Tibial artery (tissue), 4 donors: ENCODE results near the gene GPD1.

Source experiments
- DNase-seq, 2 donors: peaks; one replicate each; pipeline ENCODE4 v3.0.0-alpha.2; 2019
- H3K27ac ChIP-seq, 2 donors: fragments of 200-600 bp; sonication (generic) in 1 of 2; 1 replicate in 1 of 2; 2 replicates in 1 of 2; pipeline ENCODE4 v1.5.1; 2018 to 2019; ENCODE audit warnings: mild to moderate bottlenecking in 1 of 2
- H3K27me3 ChIP-seq, 2 donors: fragments of 200-600 bp; sonication (generic) in 1 of 2; one replicate each; pipeline versions ENCODE4 v1.5.1 to v1.6.0; 2016 to 2019
- H3K36me3 ChIP-seq, 3 donors: fragments of 200-600 bp; sonication (generic) in 2 of 3; one replicate each; pipeline ENCODE4 v1.5.1; 2016 to 2019; ENCODE audit warnings: mild to moderate bottlenecking in 2 of 3
- H3K4me1 ChIP-seq, 4 donors: fragments of 200-600 bp; sonication (generic) in 2 of 4; 1 replicate in 3 of 4; 2 replicates in 1 of 4; pipeline ENCODE4 v1.5.1; 2016 to 2019
- H3K4me3 ChIP-seq, 2 donors: fragments of 200-600 bp; sonication (generic) in 1 of 2; 1 replicate in 1 of 2; 2 replicates in 1 of 2; pipeline ENCODE4 v1.5.1; 2018 to 2019; ENCODE audit warnings: mild to moderate bottlenecking in 2 of 2
- H3K9me3 ChIP-seq, 3 donors: fragments of 200-600 bp; sonication (generic) in 1 of 3; one replicate each; pipeline ENCODE4 v1.5.1; 2016 to 2019
- CTCF ChIP-seq, 2 experiments: fragments of 200-600 bp in 1 of 2; fragments of 450-650 bp in 1 of 2; IDR thresholded peaks; one replicate each; pipeline ENCODE4 v1.5.1; 2017 to 2019; ENCODE audit warnings: antibody characterized with exemption in 2 of 2, mild to moderate bottlenecking in 1 of 2, moderate library complexity in 1 of 2
- intact Hi-C: fragments of 100-400 bp; cut with DNase I; formaldehyde crosslinking; loops from one replicate; pipeline ENCODE4 v1.15.0; 2023; ENCODE audit warnings: low total_unique reads

Gene GPD1

GRCh38 chr12:50119387-50119786 lies 15.6 kb downstream of the GPD1 start:
- H3K9me3 ChIP-seq = no peaks in the 10 kb centered on the region
- H3K27me3 ChIP-seq = no peaks in the 10 kb centered on the region
- TF ChIP-seq CTCF (IDR thresholded peaks at IDR 0.05) = no peak
- intact Hi-C loops = no loop called here
- H3K27ac ChIP-seq = no peak overlapping the region
- H3K4me3 ChIP-seq = no peak overlapping the region
- peaks cover 0 to 41% (median 27%) of the 10 kb centered on the region in 4 donors for H3K4me1 ChIP-seq
- peaks cover 3 to 53% (median 38%) of the 10 kb centered on the region in 3 donors for H3K36me3 ChIP-seq
- no peak for DNase-seq

GRCh38 chr12:50120521-50120920 lies 16.7 kb downstream of the GPD1 start:
- peaks cover 3 to 49% (median 38%) of the 10 kb centered on the region in 3 donors for H3K36me3 ChIP-seq
- H3K4me3 ChIP-seq = no peak overlapping the region
- intact Hi-C loops = no loop called here
- DNase-seq = no peak
- H3K27me3 ChIP-seq = no peaks in the 10 kb centered on the region
- H3K4me1 ChIP-seq = peaks cover 0 to 39% (median 24%) of the 10 kb centered on the region in 4 donors
- TF ChIP-seq CTCF (IDR thresholded peaks at IDR 0.05) = no peak
- H3K9me3 ChIP-seq = no peaks in the 10 kb centered on the region
- no peak overlapping the region for H3K27ac ChIP-seq

- no peak for TF ChIP-seq CTCF (IDR thresholded peaks at IDR 0.05)
- intact Hi-C loops = no loop called here
- peaks cover 3 to 46% (median 38%) of the 10 kb centered on the region in 3 donors for H3K36me3 ChIP-seq
- no peak overlapping the region for H3K27ac ChIP-seq
- H3K9me3 ChIP-seq = no peaks in the 10 kb centered on the region
- peaks cover 0 to 39% (median 22%) of the 10 kb centered on the region in 4 donors for H3K4me1 ChIP-seq
- no peak for DNase-seq
- no peaks in the 10 kb centered on the region for H3K27me3 ChIP-seq
- H3K4me3 ChIP-seq = no peak overlapping the region
These were observed 17.1 kb downstream of the GPD1 start for GRCh38 chr12:50120953-50121352.

- Histone ChIP-seq H3K36me3 (peaks cover 3 to 47% (median 38%) of the 10 kb centered on the region in 3 donors), H3K4me3 (no peak overlapping the region), H3K27me3 (no peaks in the 10 kb centered on the region), H3K27ac (no peak overlapping the region), H3K4me1 (peaks cover 0 to 33% (median 19%) of the 10 kb centered on the region in 4 donors), H3K9me3 (no peaks in the 10 kb centered on the region)
- TF ChIP-seq CTCF (IDR thresholded peaks at IDR 0.05) = no peak
- intact Hi-C loops = no loop called here
- DNase-seq = no peak
These were observed 17.8 kb downstream of the GPD1 start for GRCh38 chr12:50121641-50122040.

GRCh38 chr12:50123203-50123602 lies 19.4 kb downstream of the GPD1 start:
- DNase-seq = no peak
- H3K36me3 ChIP-seq = peaks cover 3 to 63% (median 45%) of the 10 kb centered on the region in 3 donors
- H3K27ac ChIP-seq = no peak overlapping the region
- H3K4me3 ChIP-seq = no peak overlapping the region
- H3K9me3 ChIP-seq = no peaks in the 10 kb centered on the region
- H3K4me1 ChIP-seq = peaks cover 0 to 18% (median 6%) of the 10 kb centered on the region in 4 donors
- no peak for TF ChIP-seq CTCF (IDR thresholded peaks at IDR 0.05)
- no peaks in the 10 kb centered on the region for H3K27me3 ChIP-seq
- intact Hi-C loops = no loop called here

GRCh38 chr12:50127546-50127945 lies 23.7 kb downstream of the GPD1 start:
- Histone ChIP-seq H3K9me3 (no peaks in the 10 kb centered on the region), H3K4me1 (peaks cover 0 to 8% (median 1%) of the 10 kb centered on the region in 4 donors), H3K36me3 (peaks cover 20 to 64% (median 46%) of the 10 kb centered on the region in 3 donors), H3K27me3 (no peaks in the 10 kb centered on the region), H3K27ac (no peak overlapping the region), H3K4me3 (no peak overlapping the region)
- intact Hi-C loops = no loop called here
- no peak for TF ChIP-seq CTCF (IDR thresholded peaks at IDR 0.05)
- no peak for DNase-seq
